HepG2 (cell line): ENCODE data around the gene HRH3. TPM values are rescaled to one million over a fixed set of nuclear protein-coding genes. Genes with fewer than 3 reads are reported as not detected.

Experiments used
- EZH2 ChIP-seq: conservative IDR thresholded peaks from 2 replicates; pipeline ENCODE4 v1.6.1; 2012; ENCODE audit warnings: mild to moderate bottlenecking, low read depth, low read length, moderate library complexity
- HDAC1 ChIP-seq: sonication (generic); formaldehyde crosslinking; IDR thresholded peaks from 2 replicates; pipeline ENCODE4 v1.5.1; 2020; ENCODE audit warnings: mild to moderate bottlenecking, missing genetic modification reagents
- NFKB2 ChIP-seq: sonication (generic); formaldehyde crosslinking; IDR thresholded peaks from 2 replicates; pipeline ENCODE4 v1.4.0; 2020; ENCODE audit warnings: missing genetic modification reagents, borderline replicate concordance
- SALL1 ChIP-seq: sonication (generic); formaldehyde crosslinking; IDR thresholded peaks from 2 replicates; pipeline ENCODE4 v1.8.0; 2022; ENCODE audit warnings: mild to moderate bottlenecking, missing genetic modification reagents
- ZKSCAN8 ChIP-seq: IDR thresholded peaks from 2 replicates; pipeline ENCODE4 v1.6.1; 2016; ENCODE audit warnings: borderline replicate concordance, missing genetic modification reagents, missing compliant biosample characterization
- ZNF746 ChIP-seq: sonication (generic); formaldehyde crosslinking; IDR thresholded peaks from 2 replicates; pipeline ENCODE4 v1.8.0; 2022; ENCODE audit warnings: mild to moderate bottlenecking, missing genetic modification reagents
- ZNF747 ChIP-seq: sonication (generic); formaldehyde crosslinking; IDR thresholded peaks from 2 replicates; pipeline ENCODE4 v1.8.1; 2023; ENCODE audit warnings: missing genetic modification reagents, mild to moderate bottlenecking, borderline replicate concordance
- polyA plus RNA-seq, 8 experiments: library from polyadenylated mRNA; depleted of rRNA in 3 of 8; stranded (reverse) in 7 of 8; unstranded in 1 of 8; fragments of >200 nt; fragmentation: Illumina TruSeq in 4 of 8; extraction: Trizol in 4 of 8; gene quantifications; 2 replicates each; pipeline versions ENCODE4 v1.2.1 to v1.2.3, GENCODE V29; 2011 to 2016; ENCODE audit warnings: low read depth in 4 of 8, missing spikeins in 1 of 8, mixed read lengths in 1 of 8; ENCODE audit not compliant: insufficient read depth in 1 of 8
- total RNA-seq, 5 experiments: library from RNA; depleted of rRNA; stranded (reverse); fragments of >200 nt; fragmentation: Illumina TruSeq; extraction: Trizol; gene quantifications; 2 replicates each; pipeline ENCODE4 v1.2.3, GENCODE V29; 2016; ENCODE audit warnings: low read depth in 1 of 5
- TF ChIP-seq, protein P1 (sequence below): sonication (generic); formaldehyde crosslinking; IDR thresholded peaks from 2 replicates; pipeline ENCODE4; 2020; ENCODE audit warnings: missing genetic modification reagents, mild to moderate bottlenecking, borderline replicate concordance
- TF ChIP-seq, protein P2 (sequence below), 2 experiments: fragments of 450-650 bp in 1 of 2; sonication (generic) in 1 of 2; formaldehyde crosslinking in 1 of 2; IDR thresholded peaks; 2 replicates each; pipeline versions ENCODE4 v1.6.1 to v1.8.0; 2016 to 2022; ENCODE audit warnings: antibody characterized with exemption in 1 of 2, mild to moderate bottlenecking in 1 of 2, missing genetic modification reagents in 1 of 2
- TF ChIP-seq, protein P3 (sequence below): sonication (generic); IDR thresholded peaks from 2 replicates; pipeline ENCODE4 v1.6.1; 2016; ENCODE audit warnings: low read depth, borderline replicate concordance
- TF ChIP-seq, protein P4 (sequence below): sonication (generic); formaldehyde crosslinking; IDR thresholded peaks from 2 replicates; pipeline ENCODE4 v1.4.0; 2020; ENCODE audit warnings: mild to moderate bottlenecking, missing genetic modification reagents
- TF ChIP-seq, protein P5 (sequence below): IDR thresholded peaks from 2 replicates; pipeline ENCODE4 v1.6.1; 2016; ENCODE audit warnings: low read depth, borderline replicate concordance

HRH3 gene
- total and polyA plus RNA-seq, 2 of the 13 experiments (the other 11 are each of a cell fraction or from before 2014, with no cell fraction given), result 0.18 TPM; not detected in 1

DNA sequence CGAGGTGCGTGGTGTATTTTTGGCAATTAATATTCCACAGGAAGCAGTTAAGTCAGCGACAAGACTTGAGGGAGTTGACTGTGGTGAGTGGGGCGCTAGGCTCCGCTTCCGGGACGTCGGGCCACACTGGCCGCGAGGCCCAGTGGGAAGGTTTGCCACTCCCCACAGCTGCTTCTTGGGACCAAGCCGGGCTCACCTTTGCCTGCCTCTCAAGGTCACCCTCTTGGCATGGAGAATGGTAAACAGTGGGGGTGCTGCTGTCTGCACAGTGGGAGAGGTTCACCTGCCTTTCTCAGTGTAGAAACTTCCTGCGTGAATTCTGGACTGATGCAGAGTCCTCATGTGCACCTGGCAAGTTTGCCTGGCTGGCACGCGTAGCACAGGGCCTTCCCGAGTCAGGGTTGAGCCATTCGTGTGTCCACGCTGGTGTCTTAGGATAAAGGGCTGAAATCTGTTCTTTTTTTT lies 24.6 kb upstream of the HRH3 start (continued):
- TF ChIP-seq, protein P1, sequence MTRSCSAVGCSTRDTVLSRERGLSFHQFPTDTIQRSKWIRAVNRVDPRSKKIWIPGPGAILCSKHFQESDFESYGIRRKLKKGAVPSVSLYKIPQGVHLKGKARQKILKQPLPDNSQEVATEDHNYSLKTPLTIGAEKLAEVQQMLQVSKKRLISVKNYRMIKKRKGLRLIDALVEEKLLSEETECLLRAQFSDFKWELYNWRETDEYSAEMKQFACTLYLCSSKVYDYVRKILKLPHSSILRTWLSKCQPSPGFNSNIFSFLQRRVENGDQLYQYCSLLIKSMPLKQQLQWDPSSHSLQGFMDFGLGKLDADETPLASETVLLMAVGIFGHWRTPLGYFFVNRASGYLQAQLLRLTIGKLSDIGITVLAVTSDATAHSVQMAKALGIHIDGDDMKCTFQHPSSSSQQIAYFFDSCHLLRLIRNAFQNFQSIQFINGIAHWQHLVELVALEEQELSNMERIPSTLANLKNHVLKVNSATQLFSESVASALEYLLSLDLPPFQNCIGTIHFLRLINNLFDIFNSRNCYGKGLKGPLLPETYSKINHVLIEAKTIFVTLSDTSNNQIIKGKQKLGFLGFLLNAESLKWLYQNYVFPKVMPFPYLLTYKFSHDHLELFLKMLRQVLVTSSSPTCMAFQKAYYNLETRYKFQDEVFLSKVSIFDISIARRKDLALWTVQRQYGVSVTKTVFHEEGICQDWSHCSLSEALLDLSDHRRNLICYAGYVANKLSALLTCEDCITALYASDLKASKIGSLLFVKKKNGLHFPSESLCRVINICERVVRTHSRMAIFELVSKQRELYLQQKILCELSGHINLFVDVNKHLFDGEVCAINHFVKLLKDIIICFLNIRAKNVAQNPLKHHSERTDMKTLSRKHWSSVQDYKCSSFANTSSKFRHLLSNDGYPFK (CRISPR knock-in tag), result peak; percentile 29; the same call in 1 of the 2 replicates
- TF ChIP-seq SALL1 (CRISPR knock-in tag) (peak; percentile 52; the same call in 1 of the 2 replicates), ZNF746 (CRISPR knock-in tag) (0 out of 2 replicates have a peak, but pooled peaks have one; percentile 22), ZKSCAN8 (CRISPR knock-in tag) (no peak), HDAC1 (CRISPR knock-in tag) (peak; percentile 71; the same call in 1 of the 2 replicates), NFKB2 (CRISPR knock-in tag) (0 out of 2 replicates have a peak, but pooled peaks have one; percentile 38), EZH2 (no peak), ZNF747 (no peak)
- TF ChIP-seq, protein P2, sequence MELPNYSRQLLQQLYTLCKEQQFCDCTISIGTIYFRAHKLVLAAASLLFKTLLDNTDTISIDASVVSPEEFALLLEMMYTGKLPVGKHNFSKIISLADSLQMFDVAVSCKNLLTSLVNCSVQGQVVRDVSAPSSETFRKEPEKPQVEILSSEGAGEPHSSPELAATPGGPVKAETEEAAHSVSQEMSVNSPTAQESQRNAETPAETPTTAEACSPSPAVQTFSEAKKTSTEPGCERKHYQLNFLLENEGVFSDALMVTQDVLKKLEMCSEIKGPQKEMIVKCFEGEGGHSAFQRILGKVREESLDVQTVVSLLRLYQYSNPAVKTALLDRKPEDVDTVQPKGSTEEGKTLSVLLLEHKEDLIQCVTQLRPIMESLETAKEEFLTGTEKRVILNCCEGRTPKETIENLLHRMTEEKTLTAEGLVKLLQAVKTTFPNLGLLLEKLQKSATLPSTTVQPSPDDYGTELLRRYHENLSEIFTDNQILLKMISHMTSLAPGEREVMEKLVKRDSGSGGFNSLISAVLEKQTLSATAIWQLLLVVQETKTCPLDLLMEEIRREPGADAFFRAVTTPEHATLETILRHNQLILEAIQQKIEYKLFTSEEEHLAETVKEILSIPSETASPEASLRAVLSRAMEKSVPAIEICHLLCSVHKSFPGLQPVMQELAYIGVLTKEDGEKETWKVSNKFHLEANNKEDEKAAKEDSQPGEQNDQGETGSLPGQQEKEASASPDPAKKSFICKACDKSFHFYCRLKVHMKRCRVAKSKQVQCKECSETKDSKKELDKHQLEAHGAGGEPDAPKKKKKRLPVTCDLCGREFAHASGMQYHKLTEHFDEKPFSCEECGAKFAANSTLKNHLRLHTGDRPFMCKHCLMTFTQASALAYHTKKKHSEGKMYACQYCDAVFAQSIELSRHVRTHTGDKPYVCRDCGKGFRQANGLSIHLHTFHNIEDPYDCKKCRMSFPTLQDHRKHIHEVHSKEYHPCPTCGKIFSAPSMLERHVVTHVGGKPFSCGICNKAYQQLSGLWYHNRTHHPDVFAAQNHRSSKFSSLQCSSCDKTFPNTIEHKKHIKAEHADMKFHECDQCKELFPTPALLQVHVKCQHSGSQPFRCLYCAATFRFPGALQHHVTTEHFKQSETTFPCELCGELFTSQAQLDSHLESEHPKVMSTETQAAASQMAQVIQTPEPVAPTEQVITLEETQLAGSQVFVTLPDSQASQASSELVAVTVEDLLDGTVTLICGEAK (IDR thresholded peaks at IDR 0.05), result no peak
- TF ChIP-seq, protein P2 (CRISPR knock-in tag; IDR thresholded peaks at IDR 0.05), result peak; percentile 60; the same call in 1 of the 2 replicates
- TF ChIP-seq, protein P3, sequence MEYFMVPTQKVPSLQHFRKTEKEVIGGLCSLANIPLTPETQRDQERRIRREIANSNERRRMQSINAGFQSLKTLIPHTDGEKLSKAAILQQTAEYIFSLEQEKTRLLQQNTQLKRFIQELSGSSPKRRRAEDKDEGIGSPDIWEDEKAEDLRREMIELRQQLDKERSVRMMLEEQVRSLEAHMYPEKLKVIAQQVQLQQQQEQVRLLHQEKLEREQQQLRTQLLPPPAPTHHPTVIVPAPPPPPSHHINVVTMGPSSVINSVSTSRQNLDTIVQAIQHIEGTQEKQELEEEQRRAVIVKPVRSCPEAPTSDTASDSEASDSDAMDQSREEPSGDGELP, result peak; percentile 43; the same call in 1 of the 2 replicates
- TF ChIP-seq, protein P4, sequence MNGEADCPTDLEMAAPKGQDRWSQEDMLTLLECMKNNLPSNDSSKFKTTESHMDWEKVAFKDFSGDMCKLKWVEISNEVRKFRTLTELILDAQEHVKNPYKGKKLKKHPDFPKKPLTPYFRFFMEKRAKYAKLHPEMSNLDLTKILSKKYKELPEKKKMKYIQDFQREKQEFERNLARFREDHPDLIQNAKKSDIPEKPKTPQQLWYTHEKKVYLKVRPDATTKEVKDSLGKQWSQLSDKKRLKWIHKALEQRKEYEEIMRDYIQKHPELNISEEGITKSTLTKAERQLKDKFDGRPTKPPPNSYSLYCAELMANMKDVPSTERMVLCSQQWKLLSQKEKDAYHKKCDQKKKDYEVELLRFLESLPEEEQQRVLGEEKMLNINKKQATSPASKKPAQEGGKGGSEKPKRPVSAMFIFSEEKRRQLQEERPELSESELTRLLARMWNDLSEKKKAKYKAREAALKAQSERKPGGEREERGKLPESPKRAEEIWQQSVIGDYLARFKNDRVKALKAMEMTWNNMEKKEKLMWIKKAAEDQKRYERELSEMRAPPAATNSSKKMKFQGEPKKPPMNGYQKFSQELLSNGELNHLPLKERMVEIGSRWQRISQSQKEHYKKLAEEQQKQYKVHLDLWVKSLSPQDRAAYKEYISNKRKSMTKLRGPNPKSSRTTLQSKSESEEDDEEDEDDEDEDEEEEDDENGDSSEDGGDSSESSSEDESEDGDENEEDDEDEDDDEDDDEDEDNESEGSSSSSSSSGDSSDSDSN (CRISPR knock-in tag), result 0 out of 2 replicates have a peak, but pooled peaks have one; percentile 16
- TF ChIP-seq, protein P5, sequence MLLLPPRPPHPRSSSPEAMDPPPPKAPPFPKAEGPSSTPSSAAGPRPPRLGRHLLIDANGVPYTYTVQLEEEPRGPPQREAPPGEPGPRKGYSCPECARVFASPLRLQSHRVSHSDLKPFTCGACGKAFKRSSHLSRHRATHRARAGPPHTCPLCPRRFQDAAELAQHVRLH (CRISPR knock-in tag), result 0 out of 2 replicates have a peak, but pooled peaks have one; percentile 30
